SU-DHL-6 (cell line): Measurements from ENCODE around the gene NOCT.

ENCODE experiments used
- H2AFZ ChIP-seq: fragments of 200-600 bp; sonication (generic); 2 replicates; pipeline ENCODE4 v1.6.1; 2014; ENCODE audit warnings: low read depth, mild to moderate bottlenecking, moderate library complexity, mixed read lengths, antibody characterized with exemption, low read length; ENCODE audit not compliant: severe bottlenecking
- H3F3A ChIP-seq: fragments of 200-600 bp; shearing (Covaris generic); 2 replicates; pipeline ENCODE4 v1.6.0; 2016; ENCODE audit warnings: antibody characterized with exemption, mild to moderate bottlenecking; ENCODE audit not compliant: insufficient read depth
- H3K27ac ChIP-seq: fragments of 200-600 bp; sonication (generic); 2 replicates; pipeline ENCODE4 v1.5.1; 2016; ENCODE audit warnings: low read depth, mild to moderate bottlenecking, low read length, moderate library complexity, mixed read lengths
- H3K27me3 ChIP-seq: fragments of 200-600 bp; sonication (generic), shearing (Covaris generic); 2 replicates; pipeline ENCODE4 v1.6.0; 2014; ENCODE audit warnings: mild to moderate bottlenecking, low read length
- H3K36me3 ChIP-seq: fragments of 200-600 bp; sonication (generic); 2 replicates; pipeline ENCODE4 v1.6.1; 2014; ENCODE audit warnings: mild to moderate bottlenecking, low read length, mixed read lengths
- H3K4me2 ChIP-seq: fragments of 300-600, 200-600 bp; shearing (Covaris generic), sonication (generic); 2 replicates; pipeline ENCODE4 v1.6.0; 2014; ENCODE audit warnings: low read length, low read depth, mild to moderate bottlenecking; ENCODE audit not compliant: poor library complexity, severe bottlenecking
- H3K4me3 ChIP-seq: fragments of 200-600 bp; sonication (generic); 2 replicates; pipeline ENCODE4 v1.5.1; 2014; ENCODE audit warnings: antibody characterized with exemption, low read length, mild to moderate bottlenecking, mixed read lengths; ENCODE audit not compliant: insufficient read depth, poor library complexity, severe bottlenecking
- H3K79me2 ChIP-seq: fragments of 200-600 bp; sonication (generic); 2 replicates; pipeline ENCODE4 v1.6.1; 2014; ENCODE audit warnings: mild to moderate bottlenecking, low read length, moderate library complexity; ENCODE audit not compliant: insufficient read depth
- H3K9ac ChIP-seq: fragments of 200-600 bp; sonication (generic); 2 replicates; pipeline ENCODE4 v1.7.0; 2014; ENCODE audit warnings: mild to moderate bottlenecking, low read length
- H3K9me2 ChIP-seq: fragments of 200-600 bp; sonication (generic); replicated peaks from 2 replicates; pipeline ENCODE4 v1.6.1; 2014; ENCODE audit warnings: low read length; ENCODE audit not compliant: insufficient read depth
- H3K9me3 ChIP-seq: fragments of 200-600 bp; sonication (generic); 2 replicates; pipeline ENCODE4 v1.6.1; 2014; ENCODE audit warnings: low read length, mixed read lengths; ENCODE audit not compliant: insufficient read depth
- H4K20me1 ChIP-seq: fragments of 200-600 bp; sonication (generic); 2 replicates; pipeline ENCODE4 v1.6.1; 2014; ENCODE audit warnings: low read depth, mild to moderate bottlenecking, antibody characterized with exemption, low read length, moderate library complexity, mixed read lengths
- CTCF ChIP-seq: fragments of 200-600 bp; sonication (generic); IDR thresholded peaks from one replicate; pipeline ENCODE4 v1.5.1; 2017; ENCODE audit warnings: antibody characterized with exemption, mild to moderate bottlenecking, low read length, moderate library complexity; ENCODE audit not compliant: insufficient read depth, poor library complexity, severe bottlenecking
- EZH2phosphoT487 ChIP-seq: fragments of 200-600 bp; sonication (generic), shearing (Covaris generic); conservative IDR thresholded peaks from 2 replicates; pipeline ENCODE4 v1.6.1; 2018; ENCODE audit warnings: mild to moderate bottlenecking, antibody characterized with exemption, low read length, moderate library complexity, mixed read lengths

NOCT gene

GRCh38 chr4:138975225-138975624 is 40.4 kb upstream of the NOCT start:
- H3K9ac ChIP-seq, result no peak overlapping the region
- no peak overlapping the region for H3K4me2 ChIP-seq
- H3K27ac ChIP-seq, result no peak overlapping the region
- H3K9me3 ChIP-seq, result no peaks in the 10 kb centered on the region
- H3F3A ChIP-seq, result no peaks in the 10 kb centered on the region
- H4K20me1 ChIP-seq, result no peaks in the 10 kb centered on the region
- H3K79me2 ChIP-seq, result no peaks in the 10 kb centered on the region
- no peaks in the 10 kb centered on the region for H3K36me3 ChIP-seq
- no peak overlapping the region for H2AFZ ChIP-seq
- H3K9me2 ChIP-seq, result no peaks in the 10 kb centered on the region
- H3K4me3 ChIP-seq, result no peak overlapping the region
- TF ChIP-seq CTCF (no peak), EZH2phosphoT487 (no peak)
- no peaks in the 10 kb centered on the region for H3K27me3 ChIP-seq

- H3F3A ChIP-seq, result no peaks in the 10 kb centered on the region
These were observed 39.1 kb upstream of the NOCT start for GRCh38 chr4:138976526-138976925.

GRCh38 chr4:138977524-138977923 is 38.1 kb upstream of the NOCT start:
- no peaks in the 10 kb centered on the region for H3K36me3 ChIP-seq
- no peak overlapping the region for H3K4me2 ChIP-seq
- H2AFZ ChIP-seq, result no peak overlapping the region
- TF ChIP-seq CTCF (no peak), EZH2phosphoT487 (no peak)
- no peaks in the 10 kb centered on the region for H3K79me2 ChIP-seq
- H3K9ac ChIP-seq, result no peak overlapping the region
- no peaks in the 10 kb centered on the region for H3K27me3 ChIP-seq
- no peaks in the 10 kb centered on the region for H4K20me1 ChIP-seq
- no peak overlapping the region for H3K27ac ChIP-seq
- H3K9me3 ChIP-seq, result no peaks in the 10 kb centered on the region
- no peaks in the 10 kb centered on the region for H3K9me2 ChIP-seq
- no peaks in the 10 kb centered on the region for H3F3A ChIP-seq
- H3K4me3 ChIP-seq, result no peak overlapping the region

More at GRCh38 chr4:138976526-138976925, 39.1 kb upstream of the NOCT start:
- Histone ChIP-seq H3K4me2 (no peak overlapping the region), H2AFZ (no peak overlapping the region), H3K79me2 (no peaks in the 10 kb centered on the region), H3K27ac (no peak overlapping the region), H3K9me3 (no peaks in the 10 kb centered on the region), H3K36me3 (no peaks in the 10 kb centered on the region), H3K4me3 (no peak overlapping the region), H3K9ac (no peak overlapping the region), H4K20me1 (no peaks in the 10 kb centered on the region), H3K9me2 (no peaks in the 10 kb centered on the region), H3K27me3 (no peaks in the 10 kb centered on the region)
- no peak for TF ChIP-seq EZH2phosphoT487
- no peak for TF ChIP-seq CTCF
